Nephron progenitor cell (in vitro differentiated cells): ENCODE measurements around the gene SLC35F1.

Experiments
- DNase-seq: peaks from one replicate; pipeline ENCODE4 v3.0.0; 2021
- H3K27ac Mint-ChIP-seq: 2 replicates; pipeline ENCODE4 v1.8.0; 2021; ENCODE audit warnings: mild to moderate bottlenecking, moderate library complexity, mixed read lengths
- H3K27me3 Mint-ChIP-seq: 2 replicates; pipeline ENCODE4 v1.8.0; 2021; ENCODE audit warnings: mild to moderate bottlenecking, low read depth, mixed read lengths; ENCODE audit not compliant: poor library complexity
- H3K36me3 Mint-ChIP-seq: 2 replicates; pipeline ENCODE4 v1.8.0; 2021; ENCODE audit warnings: low read depth, mixed read lengths
- H3K4me1 Mint-ChIP-seq: 2 replicates; pipeline ENCODE4 v1.8.0; 2021; ENCODE audit warnings: mixed read lengths
- H3K4me3 Mint-ChIP-seq: 2 replicates; pipeline ENCODE4 v1.8.0; 2021; ENCODE audit warnings: mild to moderate bottlenecking, moderate library complexity, mixed read lengths
- H3K9me3 Mint-ChIP-seq: 2 replicates; pipeline ENCODE4 v1.8.0; 2021; ENCODE audit warnings: mild to moderate bottlenecking, moderate library complexity, mixed read lengths
- CTCF ChIP-seq: fragments of 200-600 bp; sonication (generic); IDR thresholded peaks from 2 replicates; pipeline ENCODE4 v1.5.0; 2021; ENCODE audit warnings: antibody characterized with exemption

SLC35F1 gene

GRCh38 chr6:118313762-118314161, 406.7 kb downstream of the SLC35F1 start:
- Mint-ChIP-seq H3K27me3 (no peaks in the 10 kb centered on the region), H3K4me3 (no peak overlapping the region), H3K4me1 (peaks cover 15% of the 10 kb centered on the region), H3K36me3 (no peaks in the 10 kb centered on the region), H3K9me3 (no peaks in the 10 kb centered on the region), H3K27ac (no peak overlapping the region)
- no peak for TF ChIP-seq CTCF
- no peak for DNase-seq

DNA sequence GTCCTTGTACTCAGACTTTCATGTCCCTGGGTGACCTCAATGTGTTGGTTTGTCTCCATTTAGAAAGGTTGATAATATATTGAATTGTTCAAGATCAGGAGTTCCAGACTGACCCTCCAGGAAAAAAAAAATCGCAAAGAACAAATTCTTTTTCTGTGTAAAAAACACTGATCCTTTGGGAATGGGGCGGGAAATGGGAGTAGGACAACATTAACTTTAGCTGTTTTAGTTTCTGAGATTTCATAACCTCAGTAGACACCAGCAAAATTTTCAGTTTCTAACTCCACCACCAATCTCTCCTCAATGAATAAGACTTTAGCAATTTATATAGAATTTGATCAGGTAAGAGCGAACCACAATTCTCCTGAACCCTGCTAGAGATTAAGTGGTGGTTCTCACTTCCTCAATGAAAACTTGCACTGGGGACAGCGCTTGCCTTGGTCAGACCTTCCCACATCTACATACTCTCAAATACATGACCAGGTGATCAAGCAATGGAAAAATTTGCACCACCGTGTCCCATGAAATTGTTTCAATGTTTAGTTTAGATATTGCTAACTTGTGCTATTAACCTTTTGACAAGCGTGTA, 409.8 kb downstream of the SLC35F1 start:
- Mint-ChIP-seq H3K4me3 (no peak overlapping the region), H3K27ac (no peak overlapping the region), H3K9me3 (no peaks in the 10 kb centered on the region), H3K36me3 (no peaks in the 10 kb centered on the region), H3K4me1 (peaks cover 21% of the 10 kb centered on the region), H3K27me3 (no peaks in the 10 kb centered on the region)
- DNase-seq = no peak
- no peak for TF ChIP-seq CTCF

- H3K36me3 Mint-ChIP-seq = no peaks in the 10 kb centered on the region
- TF ChIP-seq CTCF = no peak
- H3K4me1 Mint-ChIP-seq = peaks cover 21% of the 10 kb centered on the region
- no peaks in the 10 kb centered on the region for H3K27me3 Mint-ChIP-seq
- DNase-seq = no peak
- peak overlapping the region; percentile 40 for H3K27ac Mint-ChIP-seq
- no peak overlapping the region for H3K4me3 Mint-ChIP-seq
- H3K9me3 Mint-ChIP-seq = no peaks in the 10 kb centered on the region
Observed at GRCh38 chr6:118317581-118318563, 410.8 kb downstream of the SLC35F1 start.

GRCh38 chr6:118318648-118319047, 411.6 kb downstream of the SLC35F1 start:
- no peak for TF ChIP-seq CTCF
- Mint-ChIP-seq H3K27ac (no peak overlapping the region), H3K4me1 (peaks cover 21% of the 10 kb centered on the region), H3K36me3 (no peaks in the 10 kb centered on the region), H3K4me3 (no peak overlapping the region), H3K9me3 (no peaks in the 10 kb centered on the region), H3K27me3 (no peaks in the 10 kb centered on the region)
- no peak for DNase-seq

- Mint-ChIP-seq H3K27me3 (no peaks in the 10 kb centered on the region), H3K4me1 (peaks cover 21% of the 10 kb centered on the region), H3K9me3 (no peaks in the 10 kb centered on the region), H3K36me3 (no peaks in the 10 kb centered on the region), H3K27ac (no peak overlapping the region), H3K4me3 (no peak overlapping the region)
- DNase-seq = no peak
- no peak for TF ChIP-seq CTCF
Observed at GRCh38 chr6:118319416-118319815, 412.4 kb downstream of the SLC35F1 start.
